A549 treated with GW870086 at 1 μM for 4 hours (cell line): Measurements from ENCODE around the gene NSRP1. TPM values are rescaled to one million over a fixed set of nuclear protein-coding genes. Genes with fewer than 3 reads are reported as not detected.

Experiments used
- total RNA-seq: library from RNA; stranded (reverse); fragments of 200-300 nt; extraction: Qiagen RNA extraction; gene quantifications from 5 replicates; pipeline ENCODE4 v1.2.3, GENCODE V29; 2022; ENCODE audit warnings: low read depth

The NSRP1 gene
- 25.9 to 32.7 TPM (median 29.8 TPM) in 5 replicates for total RNA-seq

GRCh38 chr17:30116661-30117551 is at the start of gene NSRP1:
NSRP1 (plus strand) TSS chr17:30116816; CDS start chr17:30116844, 28 bp downstream.

GRCh38 chr17:30235386-30236296 is 119.0 kb downstream of the NSRP1 start, which contains the start of gene SLC6A4:
SLC6A4 (minus strand) TSS chr17:30235697; CDS start chr17:30221958, 13,739 bp downstream.

Other genes with a start within 250 kb of the NSRP1 start
- gene SSH2, start 186.6 kb upstream of the NSRP1 start, total RNA-seq, result 20.8 to 33.7 TPM (median 31.7 TPM) in 5 replicates
- 0.14 to 0.38 TPM (median 0.29 TPM) in 4 of 5 replicates, not detected in the other for gene EFCAB5, start 175.2 kb upstream of the NSRP1 start, total RNA-seq
- gene SLC6A4, start 118.9 kb downstream of the NSRP1 start, total RNA-seq, result 0.02 to 0.05 TPM in 2 of 5 replicates, not detected in the others
- gene BLMH, start 175.1 kb downstream of the NSRP1 start, total RNA-seq, result 42.7 to 47.5 TPM (median 45.9 TPM) in 5 replicates
- not detected in 5 replicates for gene TMIGD1, start 217.2 kb downstream of the NSRP1 start, total RNA-seq